Measurements from ENCODE around the gene MIOS. TPM values are rescaled to one million over a fixed set of nuclear protein-coding genes. Genes with fewer than 3 reads are reported as not detected.
"Not testable (repeated sequence)": the region's sequence is repeated elsewhere in the genome, so short reads cannot be mapped to it uniquely, and the experiment has no call there.

Gene MIOS
- total RNA-seq, 2 experiments from 2014 or later = 40.6 to 43.0 TPM

DNA sequence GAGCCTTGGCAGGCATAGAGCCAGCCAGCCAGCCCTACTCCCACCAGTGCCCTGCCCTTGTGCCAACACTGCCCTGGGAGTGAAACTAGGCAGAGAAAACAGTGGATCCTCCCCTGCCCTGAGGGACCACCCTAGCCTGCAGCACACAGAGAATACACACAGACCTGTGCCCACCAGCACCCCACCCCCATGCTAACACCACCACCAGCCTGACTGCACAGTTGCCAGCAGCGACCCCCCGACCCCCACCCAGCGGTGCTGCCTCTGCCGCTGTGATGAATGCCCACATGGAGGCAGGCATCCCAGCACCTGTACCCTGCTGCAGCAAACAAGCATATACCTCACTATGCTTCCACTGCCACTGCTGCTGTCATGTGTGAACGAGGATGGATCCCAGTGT, 9.4 kb upstream of the MIOS start:
- DNase-seq = no peak
- Mint-ChIP-seq H3K4me1 (ENCODE audit: low read depth) (no peaks in the 10 kb centered on the region), H3K27me3 (ENCODE audit: low read depth) (peaks cover 3% of the 10 kb centered on the region), H3K36me3 (ENCODE audit: low read depth) (peaks cover 5% of the 10 kb centered on the region), H3K27ac (no peak overlapping the region), H3K9me3 (peaks cover 9% of the 10 kb centered on the region), H3K4me3 (no peak overlapping the region)
- CTCF ChIA-PET = no interaction called here
- intact Hi-C loops (cut with micrococcal nuclease) = no loop called here

DNA sequence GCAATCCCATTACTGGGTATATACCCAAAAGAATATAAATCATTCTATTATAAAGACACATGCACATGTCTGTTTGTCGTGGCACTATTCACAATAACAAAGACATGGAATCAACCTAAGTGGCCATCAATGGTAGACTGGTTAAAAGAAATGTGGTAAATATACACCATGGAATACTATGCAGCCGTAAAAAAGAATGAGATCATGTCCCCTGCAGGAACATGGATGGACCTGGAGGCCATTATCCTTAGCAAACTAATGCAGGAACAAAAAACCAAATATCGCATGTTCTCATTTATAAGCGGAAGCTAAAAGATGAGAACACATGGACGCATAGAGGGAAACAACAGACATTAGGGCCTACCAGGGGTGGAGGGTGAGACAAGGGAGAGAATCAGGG, 5.1 kb upstream of the MIOS start:
- H3K27ac Mint-ChIP-seq; H3K27me3 Mint-ChIP-seq (ENCODE audit: low read depth); H3K36me3 Mint-ChIP-seq (ENCODE audit: low read depth); H3K4me3 Mint-ChIP-seq; H3K9me3 Mint-ChIP-seq; DNase-seq; H3K4me1 Mint-ChIP-seq (ENCODE audit: low read depth): not testable (repeated sequence)
- CTCF ChIA-PET = interaction anchor here (1.0 kb wide), 1 partner anchor 12 kb away, joined by 3 read pairs; no protein-coding TSS in a partner anchor
- intact Hi-C loops (cut with micrococcal nuclease) = loop anchor here (10.0 kb wide), 1 partner anchor 453 kb away; no protein-coding TSS in a partner anchor

DNA sequence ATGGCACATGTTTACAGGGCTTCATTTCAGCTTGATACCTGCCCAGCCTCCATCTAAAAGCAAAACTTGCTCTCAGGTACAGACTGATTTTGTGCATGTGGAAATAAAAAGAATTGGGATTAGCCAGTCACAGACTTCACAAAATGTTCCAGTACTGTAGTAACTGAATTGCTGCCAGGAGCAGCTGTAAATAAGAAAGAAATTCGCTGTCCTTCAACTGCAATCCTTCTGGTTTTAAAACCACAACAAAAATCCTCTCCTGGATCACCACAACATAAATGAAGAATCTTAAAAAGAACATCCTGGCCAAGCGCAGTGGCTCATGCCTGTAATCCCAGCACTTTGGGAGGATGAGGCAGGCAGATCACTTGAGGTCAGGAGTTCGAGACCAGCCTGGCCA, 3.9 kb upstream of the MIOS start:
- Mint-ChIP-seq H3K36me3 (ENCODE audit: low read depth) (peaks cover 5% of the 10 kb centered on the region), H3K9me3 (peaks cover 9% of the 10 kb centered on the region), H3K27me3 (ENCODE audit: low read depth) (no peaks in the 10 kb centered on the region), H3K4me3 (no peak overlapping the region), H3K4me1 (ENCODE audit: low read depth) (no peaks in the 10 kb centered on the region), H3K27ac (no peak overlapping the region)
- intact Hi-C loops (cut with micrococcal nuclease) = loop anchor here (10.0 kb wide), 1 partner anchor 452 kb away; no protein-coding TSS in a partner anchor
- CTCF ChIA-PET = no interaction called here
- DNase-seq = no peak

DNA sequence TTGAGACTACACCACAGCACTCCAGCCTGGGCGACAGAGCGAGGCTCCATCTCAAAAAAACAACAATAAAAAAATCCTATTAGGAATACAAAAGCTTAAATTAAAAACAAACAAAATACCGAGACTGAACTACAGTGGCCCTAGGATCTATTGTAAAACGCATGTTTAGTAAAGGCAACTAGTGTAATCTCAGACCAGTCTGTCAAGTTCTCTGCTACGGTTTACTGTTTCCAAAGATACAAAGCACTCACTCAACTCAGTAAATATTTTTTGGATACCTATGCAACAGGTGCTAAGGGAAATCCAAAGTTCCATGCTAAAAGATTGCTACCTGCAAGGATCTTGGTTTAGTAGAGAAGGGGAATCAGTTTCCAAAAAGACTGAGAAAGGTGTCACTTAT, 3.4 kb upstream of the MIOS start:
- Mint-ChIP-seq H3K27ac (no peak overlapping the region), H3K27me3 (ENCODE audit: low read depth) (no peaks in the 10 kb centered on the region), H3K36me3 (ENCODE audit: low read depth) (peaks cover 4% of the 10 kb centered on the region), H3K9me3 (peaks cover 9% of the 10 kb centered on the region), H3K4me1 (ENCODE audit: low read depth) (peaks cover 4% of the 10 kb centered on the region), H3K4me3 (no peak overlapping the region)
- CTCF ChIA-PET = no interaction called here
- intact Hi-C loops (cut with micrococcal nuclease) = loop anchor here (10.0 kb wide), 1 partner anchor 452 kb away; no protein-coding TSS in a partner anchor
- no peak for DNase-seq

DNA sequence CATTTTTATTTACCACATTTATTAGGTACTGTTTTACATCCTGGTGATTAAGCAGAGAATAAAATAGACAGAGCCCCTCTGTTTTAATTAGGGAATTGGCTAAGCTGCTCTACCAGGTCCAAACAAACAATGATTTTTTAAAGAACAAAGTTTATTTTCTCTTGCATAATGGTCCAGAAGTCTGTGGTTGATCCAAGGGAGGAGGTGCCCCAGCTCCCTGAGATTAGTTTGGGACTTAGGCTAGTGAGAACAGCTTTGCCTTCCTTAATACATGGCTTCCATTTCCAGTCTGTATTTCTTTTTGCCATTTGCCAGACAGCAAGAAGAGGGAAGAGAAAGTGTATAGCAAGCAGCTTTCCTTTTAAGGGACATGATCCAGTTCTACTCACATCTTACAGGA, 2.9 kb upstream of the MIOS start:
- Mint-ChIP-seq H3K36me3 (ENCODE audit: low read depth) (peaks cover 5% of the 10 kb centered on the region), H3K4me1 (ENCODE audit: low read depth) (peaks cover 10% of the 10 kb centered on the region), H3K4me3 (no peak overlapping the region), H3K9me3 (peaks cover 6% of the 10 kb centered on the region), H3K27me3 (ENCODE audit: low read depth) (no peaks in the 10 kb centered on the region), H3K27ac (no peak overlapping the region)
- DNase-seq = no peak
- CTCF ChIA-PET = interaction anchor here (1.4 kb wide), 1 partner anchor 31 kb away, joined by 5 read pairs; no protein-coding TSS in a partner anchor
- intact Hi-C loops (cut with micrococcal nuclease) = loop anchor here (10.0 kb wide), 1 partner anchor 451 kb away; no protein-coding TSS in a partner anchor

DNA sequence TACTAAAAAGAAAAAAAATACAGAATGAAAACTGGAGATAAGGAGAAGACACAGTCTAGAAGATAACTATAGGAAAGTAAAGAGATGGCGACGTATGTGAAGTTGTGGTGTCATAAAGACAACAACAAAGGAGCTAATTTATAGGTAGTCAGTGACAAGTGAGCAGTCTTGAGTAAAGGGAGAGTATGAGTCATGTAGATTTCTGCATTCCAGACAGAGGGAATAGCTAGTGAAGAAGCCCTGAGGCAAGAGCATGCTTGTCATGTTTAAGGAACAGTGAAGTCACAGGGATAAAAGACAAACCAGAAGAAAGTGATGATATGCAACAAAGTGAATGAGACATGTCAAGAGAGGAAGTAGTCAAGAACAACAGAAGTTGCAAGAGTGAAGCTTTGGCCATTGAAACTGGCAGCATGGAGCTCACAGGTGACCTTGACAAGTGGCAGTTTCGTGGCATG, 2.3 kb upstream of the MIOS start:
- Mint-ChIP-seq H3K4me3 (no peak overlapping the region), H3K9me3 (peaks cover 2% of the 10 kb centered on the region), H3K27ac (no peak overlapping the region), H3K4me1 (ENCODE audit: low read depth) (peaks cover 15% of the 10 kb centered on the region), H3K36me3 (ENCODE audit: low read depth) (peaks cover 6% of the 10 kb centered on the region), H3K27me3 (ENCODE audit: low read depth) (no peaks in the 10 kb centered on the region)
- CTCF ChIA-PET = interaction anchor here (1.4 kb wide), 1 partner anchor 30 kb away, joined by 5 read pairs; no protein-coding TSS in a partner anchor
- no peak for DNase-seq
- intact Hi-C loops (cut with micrococcal nuclease) = loop anchor here (10.0 kb wide), 1 partner anchor 450 kb away; no protein-coding TSS in a partner anchor

DNA sequence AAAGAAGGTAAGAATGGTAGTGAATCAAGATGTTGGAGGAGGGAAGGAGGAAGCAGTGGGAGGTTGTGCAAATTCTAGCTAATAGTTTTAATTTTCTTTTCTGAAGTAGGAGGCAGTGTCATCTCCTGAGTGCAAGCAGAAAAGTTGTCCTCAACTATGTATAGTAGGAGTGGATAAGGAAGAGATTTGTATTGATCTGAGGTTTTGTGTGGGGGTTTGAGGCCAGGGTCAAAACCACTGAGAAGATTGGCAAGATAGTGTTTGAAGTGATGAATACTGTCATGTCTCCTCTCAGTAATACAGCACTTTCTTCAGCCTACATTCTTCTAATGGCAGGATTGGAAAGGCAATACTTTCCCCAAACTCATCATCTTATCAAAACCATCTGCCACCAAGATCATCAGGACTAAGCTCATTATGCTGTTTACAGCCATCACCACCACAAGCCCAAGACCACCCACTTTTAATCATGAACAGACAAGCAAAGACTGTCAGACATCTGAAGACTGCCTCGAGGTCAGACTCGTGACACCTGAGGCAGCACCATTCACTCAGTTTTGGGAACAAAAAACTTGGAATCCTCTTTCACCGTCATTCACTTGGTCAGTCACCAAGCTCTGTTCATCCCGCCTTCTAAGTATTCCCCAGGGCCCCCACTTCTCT, 1.5 kb upstream of the MIOS start:
- CTCF ChIA-PET = interaction anchor here (1.4 kb wide), 1 partner anchor 30 kb away, joined by 5 read pairs; no protein-coding TSS in a partner anchor
- DNase-seq = no peak
- Mint-ChIP-seq H3K9me3 (no peaks in the 10 kb centered on the region), H3K4me3 (no peak overlapping the region), H3K4me1 (ENCODE audit: low read depth) (peaks cover 23% of the 10 kb centered on the region), H3K36me3 (ENCODE audit: low read depth) (peaks cover 12% of the 10 kb centered on the region), H3K27me3 (ENCODE audit: low read depth) (no peaks in the 10 kb centered on the region), H3K27ac (no peak overlapping the region)
- intact Hi-C loops (cut with micrococcal nuclease) = loop anchor here (5.0 to 10.0 kb wide), 3 partner anchors 450 to 858 kb away; partner anchors contain the start of gene ZNF12

DNA sequence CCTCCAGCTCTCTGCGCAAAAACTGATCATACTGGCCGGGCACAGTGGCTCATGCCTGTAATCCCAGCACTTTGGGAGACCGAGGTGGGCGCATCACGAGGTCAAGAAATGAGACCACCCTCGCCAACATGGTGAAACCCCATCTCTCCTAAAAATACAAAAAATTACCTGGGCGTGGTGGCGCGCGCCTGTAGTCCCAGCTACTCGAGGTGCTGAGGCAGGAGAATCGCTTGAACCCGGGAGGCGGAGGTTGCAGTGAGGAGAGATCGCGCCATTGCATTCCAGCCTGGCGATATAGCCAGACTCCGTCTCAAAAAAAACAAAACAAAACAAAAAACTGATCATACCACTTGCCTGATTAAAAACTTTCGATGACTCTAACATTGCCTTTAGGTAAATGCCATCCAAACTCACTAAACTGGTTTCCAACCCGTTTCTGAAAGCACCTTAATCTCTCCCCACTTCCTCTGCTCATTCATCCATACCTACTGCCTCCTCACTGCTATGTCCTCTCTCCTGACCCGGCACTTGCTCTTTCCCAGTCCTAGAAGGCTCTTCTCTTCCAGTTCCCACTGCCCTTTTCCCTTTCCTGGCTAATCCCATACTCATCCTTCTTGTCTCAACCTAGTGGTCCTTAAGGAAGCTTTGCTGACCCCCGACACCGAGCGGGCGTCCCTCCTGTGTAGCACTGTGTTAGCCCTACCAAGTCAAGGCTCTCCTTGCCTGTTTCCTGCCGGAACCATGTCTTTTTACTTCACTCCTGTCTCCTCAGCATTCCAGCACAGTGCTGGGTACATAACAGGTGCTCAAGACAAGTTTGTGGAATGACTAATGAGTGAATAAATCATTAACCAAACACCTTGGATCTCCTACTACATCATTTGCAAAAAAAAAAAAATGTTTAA, 686 bp upstream of the MIOS start:
- peaks cover 15% of the 10 kb centered on the region for H3K36me3 Mint-ChIP-seq (ENCODE audit: low read depth)
- peaks cover 30% of the 10 kb centered on the region for H3K4me1 Mint-ChIP-seq (ENCODE audit: low read depth)
- CTCF ChIA-PET = no interaction called here
- no peaks in the 10 kb centered on the region for H3K9me3 Mint-ChIP-seq
- no peak overlapping the region for H3K4me3 Mint-ChIP-seq
- no peaks in the 10 kb centered on the region for H3K27me3 Mint-ChIP-seq (ENCODE audit: low read depth)
- no peak overlapping the region for H3K27ac Mint-ChIP-seq
- DNase-seq = peak; percentile 8
- intact Hi-C loops (cut with micrococcal nuclease) = loop anchor here (1.0 to 10.0 kb wide), 8 partner anchors 74 to 859 kb away; partner anchors contain the start of genes C1GALT1, GLCCI1, UMAD1 and ZNF12

DNA sequence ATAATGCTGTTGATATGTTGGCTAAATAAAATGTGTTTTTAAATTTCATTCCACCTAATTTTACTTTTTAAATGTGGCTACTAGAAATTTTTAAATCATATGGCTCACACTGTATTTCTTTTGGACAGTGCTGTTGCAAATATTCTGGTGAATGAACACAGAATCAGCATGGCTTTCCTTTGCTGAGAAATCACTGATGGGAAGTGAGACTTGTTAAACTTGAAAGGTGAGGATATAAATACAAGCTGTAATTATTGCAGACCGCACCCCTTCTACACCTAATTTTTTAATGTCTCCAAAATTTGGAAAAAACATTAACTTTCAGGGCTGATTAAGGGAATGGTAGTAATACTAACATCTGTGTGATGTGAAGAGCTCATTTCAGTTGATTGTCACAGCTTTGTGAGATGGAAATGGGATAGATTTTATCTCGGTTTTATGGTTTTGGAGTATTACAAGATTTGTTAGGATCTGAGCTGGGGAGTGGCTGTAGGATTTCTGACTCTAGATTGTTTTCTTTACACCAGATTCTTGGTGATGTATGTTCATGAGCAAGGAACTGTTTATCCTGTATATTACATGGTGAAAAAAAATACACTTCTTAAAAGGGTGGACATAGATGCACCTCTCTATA, 1.3 kb downstream of the MIOS start:
- Mint-ChIP-seq H3K4me3 (peak overlapping the region; percentile 80), H3K9me3 (no peaks in the 10 kb centered on the region), H3K27ac (peak overlapping the region; percentile 42), H3K36me3 (ENCODE audit: low read depth) (peaks cover 20% of the 10 kb centered on the region), H3K4me1 (ENCODE audit: low read depth) (peaks cover 37% of the 10 kb centered on the region), H3K27me3 (ENCODE audit: low read depth) (no peaks in the 10 kb centered on the region)
- intact Hi-C loops (cut with micrococcal nuclease) = loop anchor here (2.0 to 10.0 kb wide), 5 partner anchors 401 to 861 kb away; partner anchors contain the start of genes GLCCI1 and ZNF12
- DNase-seq = no peak
- CTCF ChIA-PET = interaction anchor here (0.6 to 1.1 kb wide), 3 partner anchors 9 to 841 kb away, joined by 3 to 5 read pairs (median 4); partner anchors contain the start of gene C1GALT1

DNA sequence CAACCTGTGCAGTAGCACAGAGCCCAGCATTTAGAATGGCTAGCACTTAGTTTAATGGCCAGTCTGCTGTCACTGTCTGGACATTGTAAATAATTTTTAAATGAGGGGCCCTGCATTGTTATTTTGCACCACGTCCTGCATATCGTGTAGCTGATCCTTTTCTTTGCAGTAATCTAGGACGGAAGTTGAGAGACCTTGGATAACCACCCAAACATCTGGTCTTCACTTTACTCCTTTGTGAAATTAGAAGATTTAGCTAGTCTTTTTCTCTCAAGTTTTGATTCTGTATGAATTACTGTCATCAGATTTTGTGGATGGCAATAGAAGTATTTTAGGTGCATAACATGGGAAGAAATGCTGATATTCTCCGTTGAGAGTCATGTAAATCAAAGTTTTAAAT, 1.9 kb downstream of the MIOS start:
- CTCF ChIA-PET = interaction anchor here (0.6 to 1.1 kb wide), 3 partner anchors 9 to 840 kb away, joined by 3 to 5 read pairs (median 4); partner anchors contain the start of gene C1GALT1
- Mint-ChIP-seq H3K27ac (peak overlapping the region; percentile 74), H3K9me3 (no peaks in the 10 kb centered on the region), H3K27me3 (ENCODE audit: low read depth) (no peaks in the 10 kb centered on the region), H3K4me3 (peak overlapping the region; percentile 80), H3K4me1 (ENCODE audit: low read depth) (peaks cover 41% of the 10 kb centered on the region), H3K36me3 (ENCODE audit: low read depth) (peaks cover 26% of the 10 kb centered on the region)
- DNase-seq = no peak
- intact Hi-C loops (cut with micrococcal nuclease) = loop anchor here (5.0 to 10.0 kb wide), 3 partner anchors 446 to 861 kb away; partner anchors contain the start of gene ZNF12

DNA sequence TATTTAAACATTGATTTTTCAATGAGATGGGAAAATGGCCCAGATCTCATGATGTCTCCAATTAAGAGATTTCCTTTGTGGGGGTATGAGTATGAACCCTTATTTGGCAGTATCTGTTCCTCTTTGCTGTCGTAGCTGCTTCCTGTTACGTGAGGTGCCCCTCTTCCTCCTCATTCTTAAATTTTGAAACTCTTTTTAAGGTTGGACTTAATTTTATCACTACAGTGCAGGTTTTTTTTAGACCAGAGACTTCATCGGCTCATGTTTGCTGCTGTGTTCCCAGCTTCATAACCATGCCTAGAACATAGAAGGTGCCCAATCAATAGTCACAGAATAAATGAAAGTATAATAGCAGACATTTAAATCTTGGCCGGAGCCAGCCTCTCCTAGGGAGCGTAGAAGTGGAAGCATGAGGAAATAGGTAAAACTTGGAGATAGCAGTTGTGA, 2.4 kb downstream of the MIOS start:
- intact Hi-C loops (cut with micrococcal nuclease) = loop anchor here (5.0 to 10.0 kb wide), 3 partner anchors 446 to 862 kb away; partner anchors contain the start of gene ZNF12

More for the DNA sequence above, 2.4 kb downstream of the MIOS start:
- CTCF ChIA-PET = interaction anchor here (0.6 to 1.1 kb wide), 2 partner anchors 8 to 958 kb away, joined by 3 to 4 read pairs; no protein-coding TSS in a partner anchor
- Mint-ChIP-seq H3K36me3 (ENCODE audit: low read depth) (peaks cover 30% of the 10 kb centered on the region), H3K4me3 (peak overlapping the region; percentile 80), H3K4me1 (ENCODE audit: low read depth) (peaks cover 41% of the 10 kb centered on the region), H3K9me3 (no peaks in the 10 kb centered on the region), H3K27me3 (ENCODE audit: low read depth) (no peaks in the 10 kb centered on the region), H3K27ac (peak overlapping the region; percentile 74)
- peak; percentile 13 for DNase-seq

Measured in activated naive CD4-positive, alpha-beta T cell treated with anti-CD3 and anti-CD28 coated beads for 36 hours (primary cell).